ENCODE data around the gene GPHB5. TPM values are rescaled to one million over a fixed set of nuclear protein-coding genes. Genes with fewer than 3 reads are reported as not detected.

GPHB5 gene
- total RNA-seq, 1 experiment from 2014 or later: not detected

DNA sequence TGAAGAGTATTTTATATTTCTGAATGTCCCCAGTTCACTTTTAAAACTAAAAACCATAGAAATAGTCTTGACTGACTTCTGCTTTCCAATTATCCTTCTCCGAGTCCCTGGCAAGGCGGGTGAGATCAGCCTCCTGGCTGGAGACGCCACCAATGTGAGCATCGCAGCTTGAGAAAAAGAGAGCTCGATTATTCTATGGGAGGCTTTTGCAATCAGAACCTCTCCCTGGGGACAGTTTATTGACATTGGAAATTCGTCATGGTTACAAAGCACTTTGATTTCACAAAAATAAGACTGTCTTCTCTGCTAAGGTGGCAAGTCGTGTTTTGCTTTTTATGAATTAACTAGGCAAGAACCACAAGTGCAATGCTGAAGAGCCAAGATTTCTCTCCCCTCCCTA lies 23.6 kb upstream of the GPHB5 start:
- TF ChIP-seq, protein P1, sequence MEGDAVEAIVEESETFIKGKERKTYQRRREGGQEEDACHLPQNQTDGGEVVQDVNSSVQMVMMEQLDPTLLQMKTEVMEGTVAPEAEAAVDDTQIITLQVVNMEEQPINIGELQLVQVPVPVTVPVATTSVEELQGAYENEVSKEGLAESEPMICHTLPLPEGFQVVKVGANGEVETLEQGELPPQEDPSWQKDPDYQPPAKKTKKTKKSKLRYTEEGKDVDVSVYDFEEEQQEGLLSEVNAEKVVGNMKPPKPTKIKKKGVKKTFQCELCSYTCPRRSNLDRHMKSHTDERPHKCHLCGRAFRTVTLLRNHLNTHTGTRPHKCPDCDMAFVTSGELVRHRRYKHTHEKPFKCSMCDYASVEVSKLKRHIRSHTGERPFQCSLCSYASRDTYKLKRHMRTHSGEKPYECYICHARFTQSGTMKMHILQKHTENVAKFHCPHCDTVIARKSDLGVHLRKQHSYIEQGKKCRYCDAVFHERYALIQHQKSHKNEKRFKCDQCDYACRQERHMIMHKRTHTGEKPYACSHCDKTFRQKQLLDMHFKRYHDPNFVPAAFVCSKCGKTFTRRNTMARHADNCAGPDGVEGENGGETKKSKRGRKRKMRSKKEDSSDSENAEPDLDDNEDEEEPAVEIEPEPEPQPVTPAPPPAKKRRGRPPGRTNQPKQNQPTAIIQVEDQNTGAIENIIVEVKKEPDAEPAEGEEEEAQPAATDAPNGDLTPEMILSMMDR (IDR thresholded peaks at IDR 0.05; ENCODE audit: unreplicated experiment): no peak
- H3K9me3 Mint-ChIP-seq (ENCODE audit: unreplicated experiment): peaks cover 9% of the 10 kb centered on the region
- intact Hi-C loops (cut with micrococcal nuclease): no loop called here
- ChIA-PET POLR2A (no interaction called here), CTCF (no interaction called here)
- DNase-seq (ENCODE audit: unreplicated experiment): no peak
- H3K36me3 Mint-ChIP-seq (ENCODE audit: insufficient read depth, unreplicated experiment): no peaks in the 10 kb centered on the region
- H3K27ac Mint-ChIP-seq (ENCODE audit: low read depth, unreplicated experiment): no peak overlapping the region
- peaks cover 7% of the 10 kb centered on the region for H3K27me3 Mint-ChIP-seq (ENCODE audit: insufficient read depth, unreplicated experiment)
- no peak overlapping the region for H3K4me3 Mint-ChIP-seq (ENCODE audit: unreplicated experiment)
- no peaks in the 10 kb centered on the region for H3K4me1 Mint-ChIP-seq (ENCODE audit: insufficient read depth, unreplicated experiment)
- BruUV-seq (replicated peaks): no TSS peak

DNA sequence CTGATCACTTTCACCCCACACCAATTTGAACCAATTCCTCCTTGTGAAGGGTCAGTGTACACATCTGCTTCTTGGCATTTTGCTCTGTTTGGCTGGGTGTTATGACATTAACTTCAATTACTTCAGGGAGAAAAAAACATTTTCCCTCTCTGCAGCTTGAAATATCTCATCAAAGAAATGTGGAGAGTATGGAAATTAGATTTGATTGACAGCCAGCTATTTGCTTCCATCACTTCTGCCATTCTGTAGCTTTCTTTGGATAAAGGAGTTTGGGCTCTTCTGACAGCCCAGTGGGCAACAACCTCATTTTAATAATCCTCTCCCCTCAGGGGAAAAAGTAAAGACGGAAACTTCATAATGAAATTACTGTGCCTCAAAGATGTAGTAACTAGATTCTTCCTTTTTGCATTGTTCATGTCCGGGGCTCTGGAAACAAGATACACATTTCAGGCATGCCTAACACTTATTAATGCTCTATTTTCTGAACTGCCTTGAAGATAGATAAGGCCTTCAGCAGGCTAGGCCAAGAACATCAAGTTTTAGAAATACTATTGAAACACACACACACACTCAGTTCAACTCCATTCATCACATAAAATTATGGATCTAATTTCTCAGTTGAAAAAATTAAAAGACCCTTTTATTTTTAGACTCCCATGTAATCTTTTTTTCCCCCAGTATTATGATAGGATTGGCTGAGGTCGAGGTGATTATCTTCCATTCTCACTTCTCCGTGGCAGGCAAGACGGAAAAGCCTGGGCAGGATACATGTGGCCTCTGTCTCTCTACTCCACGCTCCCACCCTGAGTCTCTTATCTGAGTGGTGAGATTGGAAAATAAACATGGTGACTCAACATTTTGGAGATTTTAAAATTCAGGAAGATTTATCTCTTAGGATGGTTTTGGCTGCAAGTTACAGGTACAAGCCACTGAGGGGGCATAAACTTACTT lies 10.3 kb upstream of the GPHB5 start:
- ChIA-PET POLR2A (no interaction called here), CTCF (no interaction called here)
- Mint-ChIP-seq H3K4me3 (ENCODE audit: unreplicated experiment) (no peak overlapping the region), H3K27me3 (ENCODE audit: insufficient read depth, unreplicated experiment) (no peaks in the 10 kb centered on the region), H3K9me3 (ENCODE audit: unreplicated experiment) (no peaks in the 10 kb centered on the region), H3K4me1 (ENCODE audit: insufficient read depth, unreplicated experiment) (no peaks in the 10 kb centered on the region), H3K27ac (ENCODE audit: low read depth, unreplicated experiment) (no peak overlapping the region), H3K36me3 (ENCODE audit: insufficient read depth, unreplicated experiment) (no peaks in the 10 kb centered on the region)
- intact Hi-C loops (cut with micrococcal nuclease): no loop called here
- DNase-seq (ENCODE audit: unreplicated experiment): no peak
- BruUV-seq (replicated peaks): no TSS peak
- TF ChIP-seq, protein P1 (IDR thresholded peaks at IDR 0.05; ENCODE audit: unreplicated experiment): no peak

DNA sequence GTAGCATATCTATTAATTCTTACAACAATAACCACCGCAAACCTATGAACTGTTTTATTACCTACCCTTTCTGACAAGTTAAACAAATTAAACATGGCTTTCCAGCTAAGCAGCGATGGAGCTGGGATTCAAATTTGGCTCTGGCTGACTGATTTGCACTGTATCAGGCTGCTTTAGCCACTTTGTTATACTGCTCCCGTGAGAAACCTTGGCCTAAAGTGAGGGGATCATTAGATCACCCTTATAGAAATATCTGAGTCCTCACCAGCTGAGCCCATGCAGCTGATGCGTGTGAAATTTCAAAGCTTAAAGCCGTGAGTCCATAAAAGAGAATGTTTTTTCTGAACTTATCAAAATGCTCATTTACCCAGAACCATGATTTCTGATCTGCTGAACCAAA lies 8.1 kb upstream of the GPHB5 start:
- TF ChIP-seq, protein P1 (IDR thresholded peaks at IDR 0.05; ENCODE audit: unreplicated experiment): no peak
- H3K9me3 Mint-ChIP-seq (ENCODE audit: unreplicated experiment): no peaks in the 10 kb centered on the region
- no peaks in the 10 kb centered on the region for H3K36me3 Mint-ChIP-seq (ENCODE audit: insufficient read depth, unreplicated experiment)
- H3K4me3 Mint-ChIP-seq (ENCODE audit: unreplicated experiment): no peak overlapping the region
- H3K4me1 Mint-ChIP-seq (ENCODE audit: insufficient read depth, unreplicated experiment): no peaks in the 10 kb centered on the region
- ChIA-PET POLR2A (interaction anchor here (0.6 to 0.7 kb wide), 2 partner anchors 847 to 1071 kb away, joined by 3 to 4 read pairs; no protein-coding TSS in a partner anchor), CTCF (interaction anchor here (0.8 kb wide), 1 partner anchor 19 kb away, joined by 4 read pairs; no protein-coding TSS in a partner anchor)
- H3K27me3 Mint-ChIP-seq (ENCODE audit: insufficient read depth, unreplicated experiment): no peaks in the 10 kb centered on the region
- intact Hi-C loops (cut with micrococcal nuclease): no loop called here
- BruUV-seq (replicated peaks): no TSS peak
- no peak overlapping the region for H3K27ac Mint-ChIP-seq (ENCODE audit: low read depth, unreplicated experiment)
- no peak for DNase-seq (ENCODE audit: unreplicated experiment)

DNA sequence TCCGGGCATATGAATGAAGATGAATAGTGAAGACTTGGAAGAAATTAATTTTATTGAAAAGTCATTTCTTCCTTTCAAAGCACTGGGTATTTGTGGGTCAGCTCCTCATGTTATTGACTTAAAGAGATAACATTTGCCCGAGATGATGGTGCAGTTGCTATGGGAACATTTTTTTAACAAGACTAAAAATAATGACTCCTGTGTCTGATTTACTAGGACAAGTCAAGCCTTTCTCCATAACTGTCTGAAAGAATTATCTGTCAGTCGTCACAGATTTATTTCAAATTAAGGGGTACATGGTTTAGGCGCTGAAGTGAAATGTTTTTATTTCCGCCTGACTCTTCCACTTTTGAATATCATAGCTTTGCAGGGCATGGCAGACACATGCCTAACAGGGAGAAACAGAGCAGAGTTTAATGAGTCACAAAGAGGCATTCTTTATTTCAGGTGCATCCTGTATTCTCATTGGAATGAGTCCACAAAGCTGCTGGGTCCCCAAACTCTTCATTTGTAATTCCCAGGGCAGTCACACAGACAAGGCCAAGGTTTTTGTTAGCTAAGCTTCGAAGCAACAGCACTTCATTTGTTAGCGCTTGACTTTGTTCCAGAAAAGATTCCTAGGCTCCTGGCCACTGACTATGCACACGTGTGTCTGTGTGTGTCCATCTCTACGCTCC lies 4.3 kb upstream of the GPHB5 start:
- no peaks in the 10 kb centered on the region for H3K4me1 Mint-ChIP-seq (ENCODE audit: insufficient read depth, unreplicated experiment)

More for the DNA sequence above, 4.3 kb upstream of the GPHB5 start:
- intact Hi-C loops (cut with micrococcal nuclease): no loop called here
- BruUV-seq (replicated peaks): no TSS peak
- no peaks in the 10 kb centered on the region for H3K9me3 Mint-ChIP-seq (ENCODE audit: unreplicated experiment)
- no peaks in the 10 kb centered on the region for H3K27me3 Mint-ChIP-seq (ENCODE audit: insufficient read depth, unreplicated experiment)
- TF ChIP-seq, protein P1 (IDR thresholded peaks at IDR 0.05; ENCODE audit: unreplicated experiment): no peak
- CTCF ChIA-PET: interaction anchor here (3.4 kb wide), 1 partner anchor 14 kb away, joined by 11 read pairs; no protein-coding TSS in a partner anchor
- H3K27ac Mint-ChIP-seq (ENCODE audit: low read depth, unreplicated experiment): no peak overlapping the region
- no peak overlapping the region for H3K4me3 Mint-ChIP-seq (ENCODE audit: unreplicated experiment)
- POLR2A ChIA-PET: no interaction called here
- no peaks in the 10 kb centered on the region for H3K36me3 Mint-ChIP-seq (ENCODE audit: insufficient read depth, unreplicated experiment)
- no peak for DNase-seq (ENCODE audit: unreplicated experiment)
